Activated CD4-positive, alpha-beta T cell treated with anti-CD3 and anti-CD28 coated beads for 36 hours (primary cell): ENCODE results near the gene AQP5. TPM values are rescaled to one million over a fixed set of nuclear protein-coding genes. Genes with fewer than 3 reads are reported as not detected.
A peak's percentile ranks its signal among the peaks of the same experiment; 100 is the strongest.
"Not testable (repeated sequence)": the region's sequence is repeated elsewhere in the genome, so short reads cannot be mapped to it uniquely, and the experiment has no call there.

Experiments
- ATAC-seq: fragments of 200-7000 bp; cut with Tn5 transposase; one replicate; pipeline ENCODE4 v1.10.0; 2021; ENCODE audit warnings: mild to moderate bottlenecking, moderate library complexity
- CTCF ChIA-PET: fragments of 350-600 bp; sonication (Branson Sonifier 250); formaldehyde crosslinking; loops from one replicate; lab custom pipeline; 2021; ENCODE audit warnings: antibody characterized with exemption; lab: Charles Lee
- POLR2A ChIA-PET: fragments of 350-600 bp; sonication (Branson Sonifier 250); formaldehyde crosslinking; loops from one replicate; lab custom pipeline; 2021; ENCODE audit warnings: antibody characterized with exemption, inconsistent platforms; lab: Charles Lee
- DNase-seq: peaks from one replicate; pipeline ENCODE4 v3.0.0-alpha.2; 2020
- H3K27ac Mint-ChIP-seq: one replicate; pipeline ENCODE4 v1.8.0; 2021; ENCODE audit warnings: mixed read lengths
- H3K27me3 Mint-ChIP-seq: one replicate; pipeline ENCODE4 v1.8.0; 2021; ENCODE audit warnings: mixed read lengths
- H3K36me3 Mint-ChIP-seq: one replicate; pipeline ENCODE4 v1.8.0; 2021; ENCODE audit warnings: low read depth, mixed read lengths
- H3K4me1 Mint-ChIP-seq: one replicate; pipeline ENCODE4 v1.8.0; 2021; ENCODE audit warnings: mixed read lengths
- H3K4me3 Mint-ChIP-seq: one replicate; pipeline ENCODE4 v1.8.0; 2021; ENCODE audit warnings: mild to moderate bottlenecking, moderate library complexity, mixed read lengths
- H3K9me3 Mint-ChIP-seq: one replicate; pipeline ENCODE4 v1.8.0; 2021; ENCODE audit warnings: low read depth, mixed read lengths
- intact Hi-C, 2 experiments: fragments of 100-400 bp; cut with DNase I in 1 of 2; cut with micrococcal nuclease in 1 of 2; formaldehyde crosslinking; loops; one replicate each; pipeline versions ENCODE4 v1.14.2 to v1.15.1; 2022 to 2024; cut with DNase I, micrococcal nuclease
- total RNA-seq, 2 experiments: library from RNA; stranded (reverse); gene quantifications; one replicate each; pipeline ENCODE4 v1.2.3, GENCODE V29; 2021

Gene AQP5
- total RNA-seq, 2 experiments from 2014 or later, result not detected

DNA sequence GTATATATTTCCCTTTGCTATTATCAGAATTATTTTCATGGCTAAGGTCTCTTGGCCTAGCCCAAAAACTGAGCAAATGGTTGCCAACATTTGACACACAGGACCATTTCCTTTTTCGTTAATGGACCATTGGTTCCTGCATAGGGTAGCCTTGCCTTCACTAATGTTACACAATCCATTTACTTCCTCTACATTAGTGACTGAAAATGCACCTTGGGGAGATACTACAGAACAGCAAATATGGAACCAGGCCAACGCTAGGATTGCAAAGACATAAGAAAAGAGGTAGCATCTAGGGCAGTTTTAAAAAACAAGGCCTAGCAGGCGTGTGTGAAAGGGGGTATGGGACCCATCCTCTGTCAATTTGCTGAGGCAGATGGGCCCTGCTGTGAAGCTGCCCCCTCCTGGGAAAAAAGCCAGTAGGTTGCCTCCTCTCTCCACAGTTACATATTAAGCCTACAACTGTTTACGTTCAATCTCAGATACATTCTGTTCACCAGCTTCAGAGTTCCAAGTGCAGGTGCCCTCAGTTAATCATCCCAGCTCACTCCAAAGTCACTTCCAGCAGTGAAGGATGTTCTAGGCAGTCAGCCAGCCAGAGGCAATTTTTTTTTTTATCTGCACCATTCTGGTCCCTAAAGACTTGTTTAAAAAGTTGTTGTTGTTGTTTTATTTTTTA, 26.1 kb downstream of the AQP5 start:
- DNase-seq (no peak), ATAC-seq (no peak)
- POLR2A ChIA-PET, result no interaction called here
- H3K36me3 Mint-ChIP-seq, result peaks cover 35% of the 10 kb centered on the region
- peaks cover 6% of the 10 kb centered on the region for H3K4me1 Mint-ChIP-seq
- CTCF ChIA-PET, result interaction anchor here (10.5 kb wide), 1 partner anchor 20 kb away, joined by 98 read pairs; no protein-coding TSS in a partner anchor
- H3K27ac Mint-ChIP-seq, result no peak overlapping the region
- no peaks in the 10 kb centered on the region for H3K9me3 Mint-ChIP-seq
- intact Hi-C loops, result no loop called here
- H3K27me3 Mint-ChIP-seq, result no peaks in the 10 kb centered on the region
- no peak overlapping the region for H3K4me3 Mint-ChIP-seq

GRCh38 chr12:49989400-49989799, 27.7 kb downstream of the AQP5 start:
- DNase-seq, ATAC-seq, POLR2A ChIA-PET, H3K27ac Mint-ChIP-seq, H3K9me3 Mint-ChIP-seq, H3K4me3 Mint-ChIP-seq, intact Hi-C loops, H3K27me3 Mint-ChIP-seq, H3K4me1 Mint-ChIP-seq: not testable (repeated sequence)
- CTCF ChIA-PET, result interaction anchor here (0.6 to 2.0 kb wide), 3 partner anchors 36 to 97 kb away, joined by 3 to 9 read pairs (median 3); partner anchors contain the start of gene RACGAP1
- H3K36me3 Mint-ChIP-seq, result peaks cover 46% of the 10 kb centered on the region

- Mint-ChIP-seq H3K36me3 (peaks cover 53% of the 10 kb centered on the region), H3K4me1 (peaks cover 6% of the 10 kb centered on the region), H3K27me3 (no peaks in the 10 kb centered on the region), H3K4me3 (no peak overlapping the region), H3K9me3 (no peaks in the 10 kb centered on the region), H3K27ac (no peak overlapping the region)
- DNase-seq (no peak), ATAC-seq (no peak)
- intact Hi-C loops, result no loop called here
- ChIA-PET POLR2A (no interaction called here), CTCF (interaction anchor here (0.6 to 3.7 kb wide), 7 partner anchors 23 to 147 kb away, joined by 3 to 16 read pairs (median 3); partner anchors contain the start of gene RACGAP1)
These were observed 28.6 kb downstream of the AQP5 start for GRCh38 chr12:49990273-49990672.

- intact Hi-C loops, result no loop called here
- Mint-ChIP-seq H3K4me1 (no peaks in the 10 kb centered on the region), H3K27ac (no peak overlapping the region), H3K36me3 (peaks cover 55% of the 10 kb centered on the region), H3K27me3 (no peaks in the 10 kb centered on the region), H3K9me3 (no peaks in the 10 kb centered on the region), H3K4me3 (no peak overlapping the region)
- ChIA-PET CTCF (no interaction called here), POLR2A (no interaction called here)
- ATAC-seq, result no peak
- no peak for DNase-seq
These were observed 36.8 kb downstream of the AQP5 start for GRCh38 chr12:49998453-49998852.

- H3K36me3 Mint-ChIP-seq, result peaks cover 56% of the 10 kb centered on the region
- CTCF ChIA-PET, result interaction anchor here (0.9 to 1.6 kb wide), 7 partner anchors 20 to 86 kb away, joined by 3 to 5 read pairs (median 4); no protein-coding TSS in a partner anchor
- intact Hi-C loops, result no loop called here
- H3K27me3 Mint-ChIP-seq, result no peaks in the 10 kb centered on the region
- no peak overlapping the region for H3K27ac Mint-ChIP-seq
- POLR2A ChIA-PET, result no interaction called here
- no peak for ATAC-seq
- peaks cover 10% of the 10 kb centered on the region for H3K4me1 Mint-ChIP-seq
- H3K9me3 Mint-ChIP-seq, result no peaks in the 10 kb centered on the region
- no peak for DNase-seq
- H3K4me3 Mint-ChIP-seq, result no peak overlapping the region
These were observed 41.9 kb downstream of the AQP5 start for GRCh38 chr12:50003595-50003994.

- DNase-seq, result no peak
- Mint-ChIP-seq H3K27me3 (no peaks in the 10 kb centered on the region), H3K27ac (no peak overlapping the region), H3K36me3 (peaks cover 50% of the 10 kb centered on the region), H3K9me3 (no peaks in the 10 kb centered on the region), H3K4me1 (peaks cover 10% of the 10 kb centered on the region), H3K4me3 (no peak overlapping the region)
- CTCF ChIA-PET, result interaction anchor here (0.6 to 2.2 kb wide), 6 partner anchors 35 to 186 kb away, joined by 3 to 16 read pairs (median 4); no protein-coding TSS in a partner anchor
- intact Hi-C loops, result no loop called here
- ATAC-seq, result no peak
- POLR2A ChIA-PET, result no interaction called here
These were observed 43.0 kb downstream of the AQP5 start for GRCh38 chr12:50004696-50005095.

- H3K27me3 Mint-ChIP-seq, result no peaks in the 10 kb centered on the region
- DNase-seq, result no peak
- peaks cover 10% of the 10 kb centered on the region for H3K4me1 Mint-ChIP-seq
- POLR2A ChIA-PET, result no interaction called here
- H3K36me3 Mint-ChIP-seq, result peaks cover 51% of the 10 kb centered on the region
- no peak overlapping the region for H3K4me3 Mint-ChIP-seq
- no peak overlapping the region for H3K27ac Mint-ChIP-seq
- intact Hi-C loops, result no loop called here
- no peaks in the 10 kb centered on the region for H3K9me3 Mint-ChIP-seq
- CTCF ChIA-PET, result interaction anchor here (0.6 to 2.2 kb wide), 4 partner anchors 38 to 186 kb away, joined by 3 to 16 read pairs (median 4); no protein-coding TSS in a partner anchor
- no peak for ATAC-seq
These were observed 43.5 kb downstream of the AQP5 start for GRCh38 chr12:50005175-50005574.

DNA sequence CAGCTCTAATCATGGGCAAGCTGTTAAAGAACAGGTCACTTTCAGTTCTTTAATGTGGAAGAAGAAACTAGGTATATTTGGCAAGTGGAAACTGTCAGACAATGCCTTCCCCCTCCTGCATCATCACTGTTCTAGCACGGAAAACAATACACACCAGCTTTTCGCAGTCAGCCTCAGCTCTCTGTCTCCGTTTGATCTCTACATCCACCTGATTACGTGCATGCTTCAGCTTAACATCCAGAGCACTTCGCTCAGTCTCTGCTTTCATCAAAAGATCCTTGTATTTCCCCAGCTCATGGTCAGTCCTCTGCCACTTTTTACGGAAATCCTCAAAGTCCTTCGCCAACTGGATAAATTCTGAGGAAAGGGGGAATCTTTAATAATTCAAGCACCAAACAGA, 44.6 kb downstream of the AQP5 start:
- ATAC-seq (peak; percentile 26), DNase-seq (no peak)
- Mint-ChIP-seq H3K36me3 (peaks cover 52% of the 10 kb centered on the region), H3K9me3 (no peaks in the 10 kb centered on the region), H3K4me3 (no peak overlapping the region), H3K27me3 (no peaks in the 10 kb centered on the region), H3K27ac (no peak overlapping the region), H3K4me1 (peaks cover 10% of the 10 kb centered on the region)
- CTCF ChIA-PET, result interaction anchor here (0.8 to 2.2 kb wide), 7 partner anchors 10 to 64 kb away, joined by 3 to 16 read pairs (median 4); no protein-coding TSS in a partner anchor
- POLR2A ChIA-PET, result no interaction called here
- intact Hi-C loops, result no loop called here

GRCh38 chr12:50006754-50007442, 45.2 kb downstream of the AQP5 start:
- ChIA-PET POLR2A (no interaction called here), CTCF (interaction anchor here (0.8 to 3.3 kb wide), 8 partner anchors 10 to 64 kb away, joined by 3 to 16 read pairs (median 5); no protein-coding TSS in a partner anchor)
- no peak for DNase-seq
- no peaks in the 10 kb centered on the region for H3K9me3 Mint-ChIP-seq
- no peak overlapping the region for H3K4me3 Mint-ChIP-seq
- H3K27me3 Mint-ChIP-seq, result no peaks in the 10 kb centered on the region
- no peak for ATAC-seq
- intact Hi-C loops, result no loop called here
- H3K4me1 Mint-ChIP-seq, result peaks cover 10% of the 10 kb centered on the region
- no peak overlapping the region for H3K27ac Mint-ChIP-seq
- peaks cover 48% of the 10 kb centered on the region for H3K36me3 Mint-ChIP-seq

GRCh38 chr12:50013361-50014147, 51.9 kb downstream of the AQP5 start:
- intact Hi-C loops, result no loop called here
- Mint-ChIP-seq H3K4me3 (no peak overlapping the region), H3K27me3 (no peaks in the 10 kb centered on the region), H3K27ac (no peak overlapping the region), H3K36me3 (peaks cover 31% of the 10 kb centered on the region), H3K9me3 (no peaks in the 10 kb centered on the region), H3K4me1 (peaks cover 9% of the 10 kb centered on the region)
- no peak for DNase-seq
- peak; percentile 55 for ATAC-seq
- ChIA-PET POLR2A (no interaction called here), CTCF (interaction anchor here (0.6 to 1.4 kb wide), 8 partner anchors 26 to 120 kb away, joined by 3 to 5 read pairs (median 3); no protein-coding TSS in a partner anchor)

- DNase-seq (no peak), ATAC-seq (no peak)
- intact Hi-C loops, result no loop called here
- ChIA-PET CTCF (interaction anchor here (0.6 to 1.4 kb wide), 7 partner anchors 10 to 72 kb away, joined by 3 to 5 read pairs (median 3); no protein-coding TSS in a partner anchor), POLR2A (no interaction called here)
- H3K27ac Mint-ChIP-seq, result no peak overlapping the region
- peaks cover 9% of the 10 kb centered on the region for H3K4me1 Mint-ChIP-seq
- peaks cover 35% of the 10 kb centered on the region for H3K36me3 Mint-ChIP-seq
- no peaks in the 10 kb centered on the region for H3K9me3 Mint-ChIP-seq
- H3K27me3 Mint-ChIP-seq, result no peaks in the 10 kb centered on the region
- no peak overlapping the region for H3K4me3 Mint-ChIP-seq
These were observed 52.7 kb downstream of the AQP5 start for GRCh38 chr12:50014342-50014741.
